Kidney (tissue), 14 donors: Measurements from ENCODE around the gene HMGB4. TPM values are rescaled to one million over a fixed set of nuclear protein-coding genes. Genes with fewer than 3 reads are reported as not detected.

ENCODE experiments used
- DNase-seq, 5 donors: peaks; one replicate each; pipeline ENCODE4 v3.0.0-alpha.2; 2013 to 2020
- FAIRE-seq: peaks from 2 replicates; lab custom pipeline; 2012; peaks lifted over from hg19 to GRCh38; lab: Jason Lieb, UNC
- H3K27ac ChIP-seq, 2 donors: one replicate each; pipeline ENCODE4 v1.7.0; 2013; ENCODE audit warnings: low read depth in 2 of 2, low read length in 2 of 2, inconsistent platforms in 1 of 2
- H3K27me3 ChIP-seq: one replicate; pipeline ENCODE4 v1.7.1; 2013; ENCODE audit warnings: low read length, inconsistent platforms; ENCODE audit not compliant: control insufficient read depth, insufficient read depth
- H3K36me3 ChIP-seq, 3 donors: one replicate each; pipeline versions ENCODE4 v1.7.0 to v1.7.1; 2013; ENCODE audit warnings: low read length in 3 of 3, control low read depth in 1 of 3, inconsistent platforms in 1 of 3; ENCODE audit not compliant: insufficient read depth in 3 of 3, control insufficient read depth in 2 of 3
- H3K4me1 ChIP-seq, 3 donors: one replicate each; pipeline versions ENCODE4 v1.7.0 to v1.7.1; 2013; ENCODE audit warnings: low read length in 3 of 3, inconsistent platforms in 1 of 3, low read depth in 1 of 3; ENCODE audit not compliant: control insufficient read depth in 2 of 3, insufficient read depth in 2 of 3
- H3K4me3 ChIP-seq, 3 donors: one replicate each; pipeline versions ENCODE4 v1.7.0 to v1.8.1; 2013; ENCODE audit warnings: low read length in 3 of 3, control low read depth in 1 of 3, inconsistent platforms in 1 of 3
- H3K9ac ChIP-seq, 3 donors: one replicate each; pipeline versions ENCODE4 v1.7.0 to v1.7.1; 2013; ENCODE audit warnings: low read length in 3 of 3, control low read depth in 1 of 3, inconsistent platforms in 1 of 3
- H3K9me3 ChIP-seq, 3 donors: one replicate each; pipeline versions ENCODE4 v1.7.0 to v1.7.1; 2013; ENCODE audit warnings: low read length in 3 of 3, control low read depth in 1 of 3, inconsistent platforms in 1 of 3; ENCODE audit not compliant: control insufficient read depth in 2 of 3, insufficient read depth in 1 of 3
- intact Hi-C: fragments of 100-400 bp; cut with DNase I; formaldehyde crosslinking; loops from one replicate; pipeline ENCODE4 v1.11.1; 2022
- polyA plus RNA-seq: library from polyadenylated mRNA; stranded (reverse); fragments of 350-450 nt; fragmentation: Illumina TruSeq; extraction: RNeasy Lipid Tissue Mini Kit (QIAGEN cat#74804); gene quantifications from one replicate; pipeline ENCODE4 v1.2.3, GENCODE V29; 2014; ENCODE audit warnings: low read depth, low replicate concordance; ENCODE audit not compliant: insufficient read depth
- total RNA-seq: library from RNA; stranded (reverse); fragmentation: NEBNext Ultra II Directional; extraction: Animal tissue kit (Norgen Biotek cat#: 25700); gene quantifications from one replicate; pipeline ENCODE4 v1.2.1, GENCODE V29; 2021
- TF ChIP-seq, protein P1 (sequence below): IDR thresholded peaks from 3 replicates; pipeline ENCODE4 v1.5.1; 2012; ENCODE audit warnings: mild to moderate bottlenecking, moderate library complexity, borderline replicate concordance; ENCODE audit not compliant: insufficient read depth; ENCODE audit errors: extremely low read depth
- donor health status: control.
- donor health status: control.
- donor health status: control.
- donor health status: control.
- donor health status: control.
- donor health status: DM: yes; HTN: yes; CAD: no.
- donor health status: Normal renal cell carcinoma (clear cell type).

HMGB4 gene
- total and polyA plus RNA-seq, 2 donors from 2014 or later: not detected

- H3K27me3 ChIP-seq: no peaks in the 10 kb centered on the region
- H3K4me1 ChIP-seq: no peaks in the 10 kb centered on the region
- no peak for FAIRE-seq
- H3K36me3 ChIP-seq: no peaks in the 10 kb centered on the region
- H3K9ac ChIP-seq: no peak overlapping the region
- TF ChIP-seq, protein P1, sequence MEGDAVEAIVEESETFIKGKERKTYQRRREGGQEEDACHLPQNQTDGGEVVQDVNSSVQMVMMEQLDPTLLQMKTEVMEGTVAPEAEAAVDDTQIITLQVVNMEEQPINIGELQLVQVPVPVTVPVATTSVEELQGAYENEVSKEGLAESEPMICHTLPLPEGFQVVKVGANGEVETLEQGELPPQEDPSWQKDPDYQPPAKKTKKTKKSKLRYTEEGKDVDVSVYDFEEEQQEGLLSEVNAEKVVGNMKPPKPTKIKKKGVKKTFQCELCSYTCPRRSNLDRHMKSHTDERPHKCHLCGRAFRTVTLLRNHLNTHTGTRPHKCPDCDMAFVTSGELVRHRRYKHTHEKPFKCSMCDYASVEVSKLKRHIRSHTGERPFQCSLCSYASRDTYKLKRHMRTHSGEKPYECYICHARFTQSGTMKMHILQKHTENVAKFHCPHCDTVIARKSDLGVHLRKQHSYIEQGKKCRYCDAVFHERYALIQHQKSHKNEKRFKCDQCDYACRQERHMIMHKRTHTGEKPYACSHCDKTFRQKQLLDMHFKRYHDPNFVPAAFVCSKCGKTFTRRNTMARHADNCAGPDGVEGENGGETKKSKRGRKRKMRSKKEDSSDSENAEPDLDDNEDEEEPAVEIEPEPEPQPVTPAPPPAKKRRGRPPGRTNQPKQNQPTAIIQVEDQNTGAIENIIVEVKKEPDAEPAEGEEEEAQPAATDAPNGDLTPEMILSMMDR: no peak
- intact Hi-C loops: no loop called here
- DNase-seq: no peak
- H3K4me3 ChIP-seq: no peak overlapping the region
- H3K9me3 ChIP-seq: no peaks in the 10 kb centered on the region
- H3K27ac ChIP-seq: no peak overlapping the region
Observed at GRCh38 chr1:33818071-33818470, 45.8 kb upstream of the HMGB4 start.

DNA sequence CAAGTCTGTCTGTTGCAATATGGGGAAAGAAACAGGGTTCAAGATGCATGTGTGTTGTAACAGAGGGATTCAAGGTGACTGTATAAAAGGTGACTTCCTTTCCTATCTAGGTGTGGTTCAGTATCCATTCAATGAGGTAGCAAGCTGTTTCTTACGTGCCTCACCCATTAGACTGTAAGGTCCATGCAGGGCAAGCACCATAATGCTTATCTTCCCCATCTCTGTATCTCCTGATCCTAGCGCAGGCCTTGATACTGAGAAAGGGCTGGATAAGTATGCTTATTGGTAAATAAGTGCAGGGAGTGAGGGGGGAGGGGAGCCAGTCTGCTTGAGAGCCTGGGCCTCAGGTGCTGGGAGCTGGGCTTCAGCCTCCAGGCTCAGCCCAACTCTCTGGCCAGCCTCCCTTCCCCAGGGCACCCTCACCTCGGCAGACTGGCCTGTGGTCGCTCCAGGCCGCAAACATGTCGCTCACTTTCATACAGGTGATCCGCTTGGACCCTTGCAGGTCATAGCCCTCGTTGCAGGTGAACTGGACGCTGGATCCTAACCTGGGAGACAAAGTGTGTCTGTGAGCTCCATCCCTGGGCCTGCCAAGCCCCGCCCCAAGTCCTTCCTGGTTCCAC is 44.5 kb upstream of the HMGB4 start:
- Histone ChIP-seq H3K27me3 (no peaks in the 10 kb centered on the region), H3K9ac (no peak overlapping the region), H3K27ac (no peak overlapping the region), H3K9me3 (no peaks in the 10 kb centered on the region), H3K4me1 (no peaks in the 10 kb centered on the region), H3K36me3 (no peaks in the 10 kb centered on the region), H3K4me3 (no peak overlapping the region)
- FAIRE-seq: no peak
- DNase-seq: no peak
- TF ChIP-seq, protein P1: no peak
- intact Hi-C loops: no loop called here

- Histone ChIP-seq H3K9me3 (no peaks in the 10 kb centered on the region), H3K27ac (no peak overlapping the region), H3K27me3 (no peaks in the 10 kb centered on the region), H3K4me1 (no peaks in the 10 kb centered on the region), H3K4me3 (no peak overlapping the region), H3K9ac (no peak overlapping the region), H3K36me3 (no peaks in the 10 kb centered on the region)
- DNase-seq: no peak
- TF ChIP-seq, protein P1: no peak
- intact Hi-C loops: no loop called here
- FAIRE-seq: no peak
Observed at GRCh38 chr1:33819913-33820311, 44.0 kb upstream of the HMGB4 start.

GRCh38 chr1:33820804-33821203 is 43.1 kb upstream of the HMGB4 start:
- Histone ChIP-seq H3K4me3 (no peak overlapping the region), H3K4me1 (no peaks in the 10 kb centered on the region), H3K27ac (no peak overlapping the region), H3K27me3 (no peaks in the 10 kb centered on the region), H3K36me3 (no peaks in the 10 kb centered on the region), H3K9ac (no peak overlapping the region), H3K9me3 (no peaks in the 10 kb centered on the region)
- FAIRE-seq: no peak
- TF ChIP-seq, protein P1: no peak
- intact Hi-C loops: no loop called here
- no peak for DNase-seq
